Activated CD4-positive, alpha-beta T cell treated with anti-CD3 and anti-CD28 coated beads, Interleukin-2, Interleukin-6, amounts not matched to agents 100 ng/mL and 50 ng/mL, durations not matched to agents 16 hours and 8 hours (primary cell): ENCODE data around the gene TNNT2.
A peak's percentile ranks its signal among the peaks of the same experiment; 100 is the strongest.

ENCODE experiments used
- DNase-seq: peaks from one replicate; pipeline ENCODE4 v3.0.0-alpha.2; 2020

TNNT2 gene

DNA sequence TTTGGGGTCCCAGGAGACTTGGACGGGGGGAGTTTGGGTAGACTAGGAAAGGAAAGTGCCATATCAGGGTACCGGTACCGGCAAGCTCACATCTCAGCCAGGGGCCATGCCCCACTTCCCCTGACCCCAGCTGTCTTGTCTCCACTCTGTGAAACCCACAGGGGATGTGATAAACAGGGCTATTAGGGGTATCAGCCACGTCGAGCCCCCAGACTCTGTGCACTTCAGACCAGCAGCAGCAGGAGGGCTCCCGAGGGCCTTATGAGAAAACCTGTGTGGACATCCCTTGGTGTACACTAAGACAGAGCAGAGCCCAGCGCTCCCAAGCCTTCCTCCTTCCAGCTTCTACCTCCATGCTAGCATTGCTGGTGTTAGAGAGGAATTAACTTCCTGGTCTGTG is 46.3 kb downstream of the TNNT2 start:
- DNase-seq: no peak

DNA sequence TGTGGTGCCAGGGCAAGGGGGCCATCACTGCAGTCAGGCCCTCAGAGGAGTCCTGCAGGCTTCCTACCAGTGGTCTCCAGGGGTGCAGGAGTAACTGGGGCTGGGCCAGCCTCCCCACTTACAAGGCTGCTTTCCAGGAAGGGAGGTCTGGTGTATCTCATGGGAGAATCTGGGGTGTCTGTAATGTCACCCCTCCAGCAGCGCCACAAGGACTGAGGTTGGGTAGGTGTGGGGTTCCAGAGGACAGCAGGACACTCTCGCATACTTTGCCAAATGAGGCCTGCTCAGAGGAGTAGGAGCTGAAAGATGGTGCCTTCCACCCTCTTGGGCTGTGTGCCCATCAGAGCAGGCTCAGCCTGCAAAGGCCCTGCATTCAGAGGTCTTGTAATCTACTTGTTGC is 46.9 kb downstream of the TNNT2 start:
- DNase-seq: no peak

DNA sequence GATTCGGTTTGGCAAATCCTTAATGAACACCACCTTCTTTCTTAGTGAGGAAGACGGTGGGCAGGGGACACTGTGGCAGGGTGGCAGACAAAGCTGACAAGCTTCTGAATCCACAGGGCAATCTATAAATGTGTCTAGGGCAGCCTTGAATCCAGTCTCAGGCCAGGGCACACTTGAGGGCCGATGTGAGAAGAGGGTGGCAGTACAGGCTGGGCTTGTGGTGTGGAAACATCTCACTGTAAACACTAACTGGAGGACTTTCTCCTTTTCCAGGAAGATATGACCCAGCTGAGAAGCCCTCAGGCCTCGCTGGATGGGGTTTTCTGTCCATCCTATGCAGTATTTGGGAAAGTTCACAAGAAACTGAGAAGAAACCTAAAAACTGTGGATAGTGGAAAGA is 47.7 kb downstream of the TNNT2 start:
- DNase-seq: no peak

GRCh38 chr1:201329286-201329685 is 48.2 kb downstream of the TNNT2 start:
- no peak for DNase-seq

DNA sequence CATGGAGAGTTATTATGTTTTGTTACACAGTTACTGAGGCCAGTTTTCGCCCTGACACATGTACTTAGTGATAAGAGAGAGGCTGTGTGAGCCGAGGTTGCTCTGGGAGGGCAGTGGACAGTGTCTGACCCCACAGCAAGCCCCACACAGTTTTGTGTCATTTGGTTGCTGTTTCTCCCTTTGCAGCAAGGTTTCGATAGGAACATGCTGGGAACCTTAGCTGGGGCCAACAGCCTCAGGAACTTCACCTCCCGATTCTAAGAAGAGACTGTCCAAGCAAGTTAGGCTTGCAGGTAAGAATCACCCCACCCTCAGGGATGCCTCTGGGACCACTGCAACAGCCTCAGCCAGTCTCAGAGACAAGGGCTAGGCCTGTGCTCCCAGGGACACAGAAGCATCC is 48.9 kb downstream of the TNNT2 start:
- DNase-seq: no peak

- DNase-seq: no peak
These were observed 49.7 kb downstream of the TNNT2 start for GRCh38 chr1:201327687-201328240.

DNA sequence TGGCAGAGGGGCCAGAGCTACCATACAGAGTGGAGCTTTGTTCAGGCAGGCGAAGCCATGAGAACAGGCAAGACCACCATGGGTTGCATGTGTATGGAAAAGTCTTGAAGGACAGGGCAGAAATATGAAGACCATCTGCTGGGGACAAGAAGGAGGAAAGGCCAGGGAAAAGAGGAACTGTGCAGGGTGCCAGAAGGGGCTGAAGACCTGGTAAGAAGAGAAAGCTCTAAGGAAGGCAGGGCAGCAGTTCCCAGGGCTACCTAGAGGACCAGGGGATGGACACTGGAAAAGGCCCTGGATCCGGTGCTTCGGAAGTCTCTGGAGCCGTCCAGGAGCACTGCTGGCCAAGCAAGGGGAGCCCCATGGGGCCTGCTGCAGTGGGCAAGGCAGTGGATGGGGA is 50.8 kb downstream of the TNNT2 start:
- DNase-seq: no peak

DNA sequence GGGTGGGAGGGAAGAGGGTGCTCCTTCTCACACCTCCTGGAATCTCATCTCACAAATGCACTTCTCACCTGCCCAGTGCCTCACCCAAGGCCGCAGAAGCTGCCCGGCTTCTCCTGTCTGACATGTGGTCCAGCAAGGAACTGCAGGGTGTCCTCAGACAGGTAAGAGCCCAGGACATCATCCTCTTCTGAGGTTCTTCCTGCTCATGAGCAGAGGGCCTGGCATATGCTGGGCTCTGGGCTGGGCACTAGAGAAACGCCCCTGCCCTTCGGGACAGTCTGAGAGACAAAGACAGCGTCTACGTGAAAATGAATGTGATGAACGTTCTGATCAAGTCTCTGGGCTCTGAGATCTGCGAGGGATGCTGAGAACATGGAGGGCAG is 51.8 kb downstream of the TNNT2 start:
- no peak for DNase-seq

DNA sequence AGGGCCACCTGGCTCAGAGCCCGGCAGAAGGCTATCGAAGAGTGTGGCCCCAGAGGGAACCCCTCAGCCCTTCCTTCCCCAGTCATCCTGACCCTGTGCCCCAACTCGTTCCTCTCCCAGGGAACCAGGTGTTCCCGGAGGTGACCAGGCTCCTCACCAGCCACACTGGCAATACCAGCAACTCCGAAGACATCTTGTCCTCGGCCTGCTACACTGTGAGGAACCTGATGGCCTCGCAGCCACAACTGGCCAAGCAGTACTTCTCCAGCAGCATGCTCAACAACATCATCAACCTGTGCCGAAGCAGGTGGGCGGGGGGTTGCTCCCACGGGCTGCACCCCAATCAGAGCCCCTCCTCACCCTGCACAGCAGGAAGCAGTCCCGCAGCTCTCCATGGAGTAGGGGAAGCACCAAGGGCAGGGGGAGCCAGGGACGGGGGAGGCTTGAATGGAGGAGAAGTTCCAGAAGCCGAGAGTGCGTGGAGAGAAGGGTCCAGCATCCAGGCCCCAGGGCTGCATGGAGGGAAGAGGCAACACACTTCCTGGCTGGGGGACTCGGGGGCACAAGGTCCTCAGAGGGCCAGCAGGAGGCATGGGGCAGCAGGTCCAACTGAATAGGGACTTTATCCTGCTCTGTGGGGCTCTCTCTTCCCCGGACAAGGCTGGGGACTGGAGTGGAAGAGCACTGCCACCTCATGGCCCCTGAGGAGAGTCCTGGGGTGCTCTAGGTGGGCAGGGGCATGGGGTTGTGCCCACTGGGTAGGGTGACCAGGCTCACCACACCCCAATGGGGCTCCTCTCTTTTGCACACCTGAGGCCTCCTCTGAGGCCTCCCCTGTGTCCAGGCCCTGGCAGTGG is 52.4 kb downstream of the TNNT2 start:
- DNase-seq: no peak

DNA sequence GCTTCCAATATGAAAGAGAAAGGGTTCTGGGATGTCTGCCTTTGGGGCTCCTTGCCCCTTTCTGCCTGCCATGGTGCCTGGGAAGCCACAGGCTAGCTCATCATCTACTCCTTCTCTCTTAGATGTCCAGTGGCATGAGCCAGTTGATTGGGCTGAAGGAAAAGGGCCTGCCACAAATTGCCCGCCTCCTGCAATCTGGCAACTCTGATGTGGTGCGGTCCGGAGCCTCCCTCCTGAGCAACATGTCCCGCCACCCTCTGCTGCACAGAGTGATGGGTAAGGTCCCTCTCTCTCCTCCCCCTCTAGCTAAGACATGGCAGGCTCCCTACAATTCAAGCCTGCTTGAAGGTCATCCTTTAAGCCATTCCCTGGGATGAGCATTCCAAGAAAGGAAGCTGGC is 53.2 kb downstream of the TNNT2 start:
- DNase-seq: no peak

DNA sequence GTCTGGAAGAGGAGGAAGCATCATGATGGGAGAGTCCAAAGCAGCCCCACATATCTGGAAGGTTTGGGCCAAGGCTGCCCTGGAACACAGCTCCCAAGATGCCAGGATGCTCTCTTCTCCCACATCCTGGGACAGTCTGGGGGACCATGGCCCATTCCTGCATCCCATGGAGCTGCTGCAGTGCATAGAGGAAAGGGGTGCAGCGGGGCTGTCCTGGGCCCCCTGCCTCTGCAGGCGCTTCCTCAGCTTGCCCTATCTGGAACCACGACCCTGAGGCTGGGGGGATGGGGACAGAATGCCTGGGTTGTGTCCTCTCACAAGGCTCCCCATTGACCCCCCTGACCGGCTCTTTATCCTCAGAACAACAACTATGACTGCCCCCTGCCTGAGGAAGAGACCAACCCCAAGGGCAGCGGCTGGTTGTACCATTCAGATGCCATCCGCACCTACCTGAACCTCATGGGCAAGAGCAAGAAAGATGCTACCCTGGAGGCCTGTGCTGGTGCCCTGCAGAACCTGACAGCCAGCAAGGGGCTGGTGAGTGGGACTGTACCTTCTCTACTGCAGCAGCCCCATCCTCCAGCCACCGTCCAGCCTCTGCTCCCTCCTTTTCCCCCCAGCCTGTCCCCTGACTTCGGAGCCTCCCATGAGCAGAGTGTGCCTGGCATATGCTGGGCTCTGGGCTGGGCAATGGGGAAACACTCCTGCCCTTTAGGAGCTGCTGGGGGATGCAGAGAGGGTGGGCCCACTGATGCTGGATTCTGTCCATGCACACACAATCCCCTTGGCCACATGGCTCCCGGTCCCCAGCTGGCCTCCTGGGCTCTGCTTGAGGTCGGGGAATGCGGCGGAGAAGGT is 54.6 kb downstream of the TNNT2 start:
- no peak for DNase-seq

DNA sequence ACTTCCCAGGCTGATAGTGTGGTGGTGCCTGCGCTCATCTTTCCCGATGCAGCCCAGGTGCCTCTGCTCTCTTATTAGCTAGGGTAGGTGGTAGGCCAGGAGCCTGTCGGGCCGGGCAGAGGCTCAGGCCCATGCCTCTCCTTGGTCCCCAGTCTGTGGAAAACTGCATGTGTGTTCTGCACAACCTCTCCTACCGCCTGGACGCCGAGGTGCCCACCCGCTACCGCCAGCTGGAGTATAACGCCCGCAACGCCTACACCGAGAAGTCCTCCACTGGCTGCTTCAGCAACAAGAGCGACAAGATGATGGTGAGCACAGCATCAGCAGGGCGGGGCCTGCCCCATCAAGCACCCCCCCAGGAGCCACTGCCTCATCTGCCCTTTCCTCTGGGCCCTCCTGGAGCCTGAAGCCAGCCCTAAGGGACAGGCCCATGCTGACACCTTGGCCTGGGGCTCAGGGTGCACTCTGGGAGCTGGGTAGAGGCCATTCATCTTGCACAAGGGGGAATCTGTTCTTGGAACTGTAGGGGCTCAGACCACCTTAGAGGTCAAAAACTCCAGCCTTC is 55.6 kb downstream of the TNNT2 start:
- no peak for DNase-seq

DNA sequence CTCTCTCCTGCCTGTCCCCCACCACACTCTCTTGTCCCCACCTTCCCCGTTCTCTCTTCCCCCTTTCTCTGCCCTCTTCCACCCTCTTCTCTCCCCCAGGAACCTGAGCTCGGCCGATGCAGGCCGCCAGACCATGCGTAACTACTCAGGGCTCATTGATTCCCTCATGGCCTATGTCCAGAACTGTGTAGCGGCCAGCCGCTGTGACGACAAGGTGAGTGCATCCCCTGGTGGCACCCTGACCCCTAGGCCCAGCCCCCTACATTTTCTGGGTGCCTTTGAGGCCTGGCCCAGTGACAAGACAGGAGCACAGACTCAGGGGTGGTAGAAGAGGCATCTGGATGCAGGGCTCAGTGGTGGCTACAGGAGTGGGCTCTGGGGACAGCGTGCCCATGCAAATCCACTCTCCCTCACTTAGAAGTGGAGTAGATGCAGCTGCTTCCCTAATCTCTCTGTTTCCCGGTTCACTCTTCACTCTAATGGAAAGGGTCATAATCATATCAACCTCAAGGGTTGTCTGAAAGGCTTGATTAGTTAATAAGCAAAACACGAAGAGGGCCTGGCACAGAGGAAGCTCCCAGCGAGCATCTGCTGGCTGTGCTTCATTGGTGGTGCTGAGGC is 57.2 kb downstream of the TNNT2 start:
- DNase-seq: no peak

DNA sequence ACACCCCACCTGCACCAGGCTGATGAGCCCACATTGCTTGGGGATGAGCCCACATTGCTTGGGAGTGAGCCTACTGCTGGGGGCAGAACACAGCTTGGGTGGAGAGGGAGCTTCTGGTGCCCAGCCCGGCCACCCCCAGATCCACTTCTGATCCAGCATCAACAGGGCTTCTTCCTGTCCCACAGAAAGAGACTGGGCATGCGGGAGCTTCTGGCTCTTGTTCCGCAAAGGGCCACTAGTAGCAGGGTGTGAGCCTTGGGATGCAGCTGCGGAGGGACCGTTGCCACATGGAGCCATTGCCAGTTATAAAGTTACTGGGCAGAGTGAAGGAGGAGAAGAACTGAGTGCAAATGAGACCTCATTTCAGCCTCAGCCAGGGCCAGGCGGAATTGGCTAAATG is 57.8 kb downstream of the TNNT2 start:
- DNase-seq: no peak

DNA sequence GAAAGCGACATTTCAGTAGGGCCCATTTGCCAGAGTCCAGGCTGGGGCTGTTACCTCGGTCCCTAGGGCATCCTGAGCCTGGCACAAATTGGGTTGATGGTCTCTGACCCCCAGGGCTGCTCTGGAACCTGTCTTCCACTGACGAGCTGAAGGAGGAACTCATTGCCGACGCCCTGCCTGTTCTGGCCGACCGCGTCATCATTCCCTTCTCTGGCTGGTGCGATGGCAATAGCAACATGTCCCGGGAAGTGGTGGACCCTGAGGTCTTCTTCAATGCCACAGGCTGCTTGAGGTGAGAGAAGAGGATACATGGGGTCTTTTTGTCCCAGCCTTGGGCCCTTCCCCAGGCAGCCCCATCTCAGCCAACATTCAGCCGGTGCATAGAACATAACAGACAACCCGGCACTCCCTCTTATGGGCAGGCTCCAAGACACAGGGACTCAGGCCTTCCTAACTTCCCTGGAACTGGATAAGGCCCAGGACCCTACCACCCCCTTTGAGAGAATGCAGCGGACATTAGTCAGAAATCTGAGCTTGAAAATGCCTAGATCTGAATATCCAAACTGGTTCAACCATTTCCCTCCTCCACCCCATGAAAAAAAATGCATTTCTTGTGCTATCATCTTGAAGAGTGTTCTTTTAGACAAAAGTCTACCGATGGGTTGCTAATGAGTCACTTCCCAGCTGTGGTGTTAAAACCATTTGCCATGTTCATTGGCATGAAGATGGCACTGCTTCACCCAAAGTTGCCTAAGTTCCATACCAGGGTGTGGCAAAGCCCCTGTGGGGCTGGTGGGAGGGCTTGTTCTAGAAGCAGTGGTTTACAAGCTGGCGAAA is 58.8 kb downstream of the TNNT2 start:
- DNase-seq: no peak

- no peak for DNase-seq
These were observed 59.9 kb downstream of the TNNT2 start for GRCh38 chr1:201317551-201317950.

- no peak for DNase-seq
These were observed 60.9 kb downstream of the TNNT2 start for GRCh38 chr1:201316556-201316955.

GRCh38 chr1:201313086-201313485 is 64.4 kb downstream of the TNNT2 start:
- DNase-seq: no peak

- DNase-seq: no peak
These were observed 65.2 kb downstream of the TNNT2 start for GRCh38 chr1:201312298-201312697.

GRCh38 chr1:201311356-201312011 is 66.0 kb downstream of the TNNT2 start:
- peak; percentile 52 for DNase-seq

- peak; percentile 7 for DNase-seq
These were observed 66.5 kb downstream of the TNNT2 start for GRCh38 chr1:201310986-201311355.
